ENCODE measurements around the gene OR1J4.
"Not testable (repeated sequence)": the region's sequence is repeated elsewhere in the genome, so short reads cannot be mapped to it uniquely, and the experiment has no call there.

OR1J4 gene

GRCh38 chr9:122518841-122519240 is at the start of gene OR1J4:
TSS of gene OR1J4 (plus strand) at chr9:122519141. CDS start at chr9:122519141, 0 bp downstream.
- DNase-seq (ENCODE audit: low read depth in 2 of 2): no peak

GRCh38 chr9:122474561-122474960 is 44.4 kb upstream of the OR1J4 start:
- DNase-seq (ENCODE audit: low read depth in 2 of 2): no peak

- DNase-seq (ENCODE audit: low read depth in 2 of 2): no peak
These were observed 43.2 kb upstream of the OR1J4 start for GRCh38 chr9:122475717-122476116.

- no peak for DNase-seq (ENCODE audit: low read depth in 2 of 2)
These were observed 41.6 kb upstream of the OR1J4 start for GRCh38 chr9:122477346-122477745.

GRCh38 chr9:122477826-122478225 is 41.1 kb upstream of the OR1J4 start, which contains the start of gene OR1J1:
TSS of gene OR1J1 (minus strand) at chr9:122477926. CDS start at chr9:122477926, 0 bp downstream.
- no peak for DNase-seq (ENCODE audit: low read depth in 2 of 2)

- no peak for DNase-seq (ENCODE audit: low read depth in 2 of 2)
These were observed 39.9 kb upstream of the OR1J4 start for GRCh38 chr9:122479062-122479461.

GRCh38 chr9:122498883-122499288 is 20.1 kb upstream of the OR1J4 start:
- no peak for DNase-seq (ENCODE audit: low read depth in 2 of 2)

- DNase-seq (ENCODE audit: low read depth in 2 of 2): no peak
These were observed 12.0 kb upstream of the OR1J4 start for GRCh38 chr9:122506964-122507363.

GRCh38 chr9:122510502-122510901 is 8.4 kb upstream of the OR1J4 start, which contains the start of gene OR1J2:
TSS of gene OR1J2 (plus strand) at chr9:122510802. CDS start at chr9:122510802, 0 bp downstream.
- no peak for DNase-seq (ENCODE audit: low read depth in 2 of 2)

GRCh38 chr9:122518226-122518625 is 715 bp upstream of the OR1J4 start:
- no peak for DNase-seq (ENCODE audit: low read depth in 2 of 2)

GRCh38 chr9:122519376-122519775 is 435 bp downstream of the OR1J4 start:
- no peak for DNase-seq (ENCODE audit: low read depth in 2 of 2)

GRCh38 chr9:122526602-122527001 is 7.7 kb downstream of the OR1J4 start:
- no peak for DNase-seq (ENCODE audit: low read depth in 2 of 2)

- DNase-seq (ENCODE audit: low read depth in 2 of 2): no peak
These were observed 8.3 kb downstream of the OR1J4 start, which contains the start of gene OR1N1 for GRCh38 chr9:122527193-122527592. TSS of gene OR1N1 (minus strand) at chr9:122527293. CDS start at chr9:122527293, 0 bp downstream.

GRCh38 chr9:122531157-122531556 is 12.2 kb downstream of the OR1J4 start:
- DNase-seq (ENCODE audit: low read depth in 2 of 2): not testable (repeated sequence)

GRCh38 chr9:122536134-122536533 is 17.2 kb downstream of the OR1J4 start:
- DNase-seq (ENCODE audit: low read depth in 2 of 2): no peak

- not testable (repeated sequence) for DNase-seq (ENCODE audit: low read depth in 2 of 2)
These were observed 18.1 kb downstream of the OR1J4 start for GRCh38 chr9:122537066-122537465.

- no peak for DNase-seq (ENCODE audit: low read depth in 2 of 2)
These were observed 19.8 kb downstream of the OR1J4 start for GRCh38 chr9:122538757-122539156.

GRCh38 chr9:122546196-122546595 is 27.3 kb downstream of the OR1J4 start:
- no peak for DNase-seq (ENCODE audit: low read depth in 2 of 2)

- no peak for DNase-seq (ENCODE audit: low read depth in 2 of 2)
These were observed 32.4 kb downstream of the OR1J4 start for GRCh38 chr9:122551371-122551770.

- no peak for DNase-seq (ENCODE audit: low read depth in 2 of 2)
These were observed 33.9 kb downstream of the OR1J4 start, which contains the start of gene OR1N2 for GRCh38 chr9:122552812-122553211. TSS of gene OR1N2 (plus strand) at chr9:122553112. CDS start at chr9:122553212, 100 bp downstream.

GRCh38 chr9:122561446-122561845 is 42.5 kb downstream of the OR1J4 start:
- no peak for DNase-seq (ENCODE audit: low read depth in 2 of 2)

- DNase-seq (ENCODE audit: low read depth in 2 of 2): no peak
These were observed 43.3 kb downstream of the OR1J4 start for GRCh38 chr9:122562134-122562760.

GRCh38 chr9:122567901-122568300 is 49.0 kb downstream of the OR1J4 start:
- DNase-seq (ENCODE audit: low read depth in 2 of 2): no peak
